Body of pancreas (tissue), 4 donors: ENCODE results near the gene KRTAP10-11. TPM values are rescaled to one million over a fixed set of nuclear protein-coding genes. Genes with fewer than 3 reads are reported as not detected.

Experiments used
- ATAC-seq: fragments of 150-250 bp; one replicate; pipeline ENCODE4 v1.9.1; 2016
- DNase-seq, 4 donors: peaks; one replicate each; pipeline ENCODE4 v3.0.0-alpha.2; 2019
- H3K27ac ChIP-seq, 4 donors: fragments of 200-600 bp; sonication (generic); 1 replicate in 3 of 4; 2 replicates in 1 of 4; pipeline versions ENCODE4 v1.5.1 to v1.6.1; 2016 to 2019; ENCODE audit warnings: mild to moderate bottlenecking in 1 of 4, mixed read lengths in 1 of 4, moderate library complexity in 1 of 4
- H3K27me3 ChIP-seq, 2 donors: fragments of 200-600 bp; sonication (generic); one replicate each; pipeline ENCODE4 v1.6.0; 2016; ENCODE audit warnings: mild to moderate bottlenecking in 1 of 2
- H3K36me3 ChIP-seq, 2 donors: fragments of 200-600 bp; sonication (generic); replicated peaks in 1 of 2; 2 replicates each; pipeline ENCODE4 v1.5.1; 2016; ENCODE audit warnings: low read depth in 2 of 2; ENCODE audit not compliant: insufficient read depth in 1 of 2
- H3K4me1 ChIP-seq: fragments of 200-600 bp; sonication (generic); one replicate; pipeline ENCODE4 v1.6.0; 2016
- H3K4me3 ChIP-seq, 2 donors: fragments of 200-600 bp; sonication (generic); 1 replicate in 1 of 2; 2 replicates in 1 of 2; pipeline ENCODE4 v1.5.1; 2016 to 2019
- H3K9me3 ChIP-seq, 3 donors: fragments of 200-600 bp; sonication (generic); 1 replicate in 2 of 3; 2 replicates in 1 of 3; pipeline ENCODE4 v1.5.1; 2016
- POLR2A ChIP-seq, 3 donors: fragments of 450-650 bp; IDR thresholded peaks; one replicate each; pipeline ENCODE4 v1.6.1; 2016; ENCODE audit warnings: antibody characterized with exemption in 3 of 3, mild to moderate bottlenecking in 2 of 3
- WGBS, 2 donors: methylation state at CpG; one replicate each; pipeline ENCODE4 v1.1.5; 2017; 5-methylcytosine and 5-hydroxymethylcytosine counted together
- intact Hi-C: fragments of 100-400 bp; cut with DNase I; formaldehyde crosslinking; loops from one replicate; pipeline ENCODE4 v1.15.1; 2023
- total RNA-seq, 2 donors: library from RNA; depleted of rRNA; stranded (reverse); fragments of >200 nt; gene quantifications; one replicate each; pipeline ENCODE4 v1.1.0, GENCODE V29; 2016
- TF ChIP-seq, protein P1 (sequence below), 7 experiments: fragments of 450-650 bp in 4 of 7; fragments of 200-600 bp in 3 of 7; sonication (generic) in 3 of 7; IDR thresholded peaks; one replicate each; pipeline ENCODE4 v1.5.1; 2016 to 2019; ENCODE audit warnings: antibody characterized with exemption in 7 of 7

Gene KRTAP10-11
- total RNA-seq, 2 donors from 2014 or later = not detected

DNA sequence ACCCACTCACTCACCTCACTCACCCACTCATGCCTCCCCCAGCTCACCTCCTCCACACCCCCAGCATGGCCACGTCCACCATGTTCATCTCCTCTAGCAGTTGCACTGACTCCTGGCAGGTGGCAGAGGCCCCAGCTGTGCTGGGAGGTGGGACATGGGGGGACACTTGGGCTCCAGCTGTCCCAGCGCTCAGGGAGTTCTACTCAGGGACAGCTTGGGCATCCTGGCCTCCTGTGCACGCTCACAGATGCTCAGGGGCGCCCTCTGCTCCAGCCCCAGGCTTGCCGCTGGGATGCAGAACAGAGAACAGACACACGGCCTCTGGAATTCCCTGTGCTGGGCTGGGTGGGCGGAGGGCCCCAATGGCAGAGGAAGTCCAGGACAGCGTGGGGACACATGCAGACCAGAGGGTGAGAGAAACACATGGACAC is 29.1 kb upstream of the KRTAP10-11 start:
- WGBS, 2 donors = 34 to 53% methylated on average over 4 to 8 of the region's 8 CpGs

DNA sequence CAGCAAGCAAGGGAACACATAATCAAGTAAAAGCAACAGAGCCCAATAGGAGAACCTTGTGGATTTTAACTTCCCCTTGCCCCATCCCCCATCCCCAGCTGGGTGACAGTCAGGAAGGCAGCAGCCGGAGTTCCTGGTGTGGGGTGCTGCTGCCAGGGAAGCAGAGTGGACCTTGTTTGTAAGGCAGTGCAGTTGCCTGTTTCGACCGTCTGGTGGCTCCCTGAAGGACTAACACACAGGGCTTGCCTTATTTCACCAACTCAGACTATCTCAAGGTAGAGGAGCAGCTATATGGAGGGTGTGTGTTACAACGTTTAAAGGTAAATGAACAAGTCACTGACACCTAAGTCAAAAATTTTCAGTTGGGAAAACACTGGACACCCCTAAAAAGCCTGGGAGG is 27.7 kb upstream of the KRTAP10-11 start:
- no peak overlapping the region for H3K4me3 ChIP-seq
- H3K36me3 ChIP-seq = no peaks in the 10 kb centered on the region
- intact Hi-C loops = no loop called here
- DNase-seq = peak in 2 of 4 donors; percentile 13 to 30
- peaks cover 0 to 12% (median 0%) of the 10 kb centered on the region in 3 donors for H3K9me3 ChIP-seq
- TF ChIP-seq POLR2A (IDR thresholded peaks at IDR 0.05) = no peak
- TF ChIP-seq, protein P1, sequence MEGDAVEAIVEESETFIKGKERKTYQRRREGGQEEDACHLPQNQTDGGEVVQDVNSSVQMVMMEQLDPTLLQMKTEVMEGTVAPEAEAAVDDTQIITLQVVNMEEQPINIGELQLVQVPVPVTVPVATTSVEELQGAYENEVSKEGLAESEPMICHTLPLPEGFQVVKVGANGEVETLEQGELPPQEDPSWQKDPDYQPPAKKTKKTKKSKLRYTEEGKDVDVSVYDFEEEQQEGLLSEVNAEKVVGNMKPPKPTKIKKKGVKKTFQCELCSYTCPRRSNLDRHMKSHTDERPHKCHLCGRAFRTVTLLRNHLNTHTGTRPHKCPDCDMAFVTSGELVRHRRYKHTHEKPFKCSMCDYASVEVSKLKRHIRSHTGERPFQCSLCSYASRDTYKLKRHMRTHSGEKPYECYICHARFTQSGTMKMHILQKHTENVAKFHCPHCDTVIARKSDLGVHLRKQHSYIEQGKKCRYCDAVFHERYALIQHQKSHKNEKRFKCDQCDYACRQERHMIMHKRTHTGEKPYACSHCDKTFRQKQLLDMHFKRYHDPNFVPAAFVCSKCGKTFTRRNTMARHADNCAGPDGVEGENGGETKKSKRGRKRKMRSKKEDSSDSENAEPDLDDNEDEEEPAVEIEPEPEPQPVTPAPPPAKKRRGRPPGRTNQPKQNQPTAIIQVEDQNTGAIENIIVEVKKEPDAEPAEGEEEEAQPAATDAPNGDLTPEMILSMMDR (IDR thresholded peaks at IDR 0.05) = peak in 1 of 7 experiments; percentile 12
- WGBS, 2 donors = 7 to 13% methylated on average over 4 of the region's 4 CpGs
- H3K27ac ChIP-seq = no peak overlapping the region
- no peak for ATAC-seq
- no peaks in the 10 kb centered on the region for H3K27me3 ChIP-seq
- no peaks in the 10 kb centered on the region for H3K4me1 ChIP-seq

More for the DNA sequence above, 29.1 kb upstream of the KRTAP10-11 start:
- DNase-seq = no peak
- H3K27ac ChIP-seq = no peak overlapping the region
- ATAC-seq = no peak
- H3K36me3 ChIP-seq = no peaks in the 10 kb centered on the region
- TF ChIP-seq POLR2A (IDR thresholded peaks at IDR 0.05) = no peak
- TF ChIP-seq, protein P1 (IDR thresholded peaks at IDR 0.05) = no peak
- no peaks in the 10 kb centered on the region for H3K4me1 ChIP-seq
- no peaks in the 10 kb centered on the region for H3K27me3 ChIP-seq
- intact Hi-C loops = no loop called here
- no peak overlapping the region for H3K4me3 ChIP-seq
- no peaks in the 10 kb centered on the region for H3K9me3 ChIP-seq

DNA sequence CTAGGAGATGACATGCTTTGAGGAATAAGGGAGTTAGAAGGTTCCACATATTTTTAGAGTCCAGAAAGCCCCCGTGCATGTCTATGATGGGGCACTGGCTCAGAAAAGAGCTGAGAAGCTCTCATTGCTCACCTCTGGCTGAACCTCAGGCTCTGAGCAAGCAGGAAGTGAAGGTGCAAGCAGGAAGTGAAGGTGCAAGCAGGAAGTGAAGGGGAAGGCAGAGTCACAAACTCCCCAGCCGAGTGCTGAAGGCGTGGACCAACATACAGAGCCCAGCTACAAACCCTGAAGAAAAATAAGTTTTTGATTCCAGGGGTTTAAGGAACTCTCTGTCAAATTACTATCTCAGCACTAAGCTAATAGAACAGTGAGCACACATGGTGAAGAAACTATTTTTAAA is 27.3 kb upstream of the KRTAP10-11 start:
- Histone ChIP-seq H3K27ac (no peak overlapping the region), H3K36me3 (no peaks in the 10 kb centered on the region), H3K9me3 (peaks cover 0 to 14% (median 0%) of the 10 kb centered on the region in 3 donors), H3K27me3 (no peaks in the 10 kb centered on the region), H3K4me3 (no peak overlapping the region), H3K4me1 (no peaks in the 10 kb centered on the region)
- DNase-seq = no peak
- intact Hi-C loops = no loop called here
- 60 to 64% methylated on average over 3 of the region's 3 CpGs for WGBS, 2 donors
- ATAC-seq = no peak
- TF ChIP-seq POLR2A (IDR thresholded peaks at IDR 0.05) = no peak
- TF ChIP-seq, protein P1 (IDR thresholded peaks at IDR 0.05) = no peak

DNA sequence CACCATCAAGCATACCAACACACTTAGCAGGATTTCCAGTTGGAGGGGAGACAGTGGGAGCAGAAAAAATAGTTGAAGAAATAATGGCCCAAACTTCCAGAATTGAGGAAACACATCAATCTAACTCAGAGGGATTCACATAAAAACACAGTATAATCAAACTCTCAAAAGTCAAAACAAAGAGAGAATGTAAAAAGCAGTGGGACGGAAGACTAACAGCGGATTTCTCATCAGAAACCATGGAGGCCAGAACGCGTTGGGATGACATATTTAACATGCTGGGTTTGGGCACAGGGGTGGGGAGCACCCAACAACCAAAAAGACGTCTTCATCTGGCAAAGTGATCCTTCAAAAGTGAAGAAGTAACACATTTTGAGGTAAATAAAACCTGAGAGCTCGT is 26.3 kb upstream of the KRTAP10-11 start:
- Histone ChIP-seq H3K36me3 (no peaks in the 10 kb centered on the region), H3K4me1 (no peaks in the 10 kb centered on the region), H3K4me3 (no peak overlapping the region), H3K27ac (no peak overlapping the region), H3K27me3 (no peaks in the 10 kb centered on the region), H3K9me3 (peaks cover 0 to 14% (median 0%) of the 10 kb centered on the region in 3 donors)
- no peak for ATAC-seq
- 79 to 80% methylated on average over 6 of the region's 6 CpGs for WGBS, 2 donors
- intact Hi-C loops = no loop called here
- no peak for DNase-seq
- TF ChIP-seq, protein P1 (IDR thresholded peaks at IDR 0.05) = no peak
- no peak for TF ChIP-seq POLR2A (IDR thresholded peaks at IDR 0.05)

DNA sequence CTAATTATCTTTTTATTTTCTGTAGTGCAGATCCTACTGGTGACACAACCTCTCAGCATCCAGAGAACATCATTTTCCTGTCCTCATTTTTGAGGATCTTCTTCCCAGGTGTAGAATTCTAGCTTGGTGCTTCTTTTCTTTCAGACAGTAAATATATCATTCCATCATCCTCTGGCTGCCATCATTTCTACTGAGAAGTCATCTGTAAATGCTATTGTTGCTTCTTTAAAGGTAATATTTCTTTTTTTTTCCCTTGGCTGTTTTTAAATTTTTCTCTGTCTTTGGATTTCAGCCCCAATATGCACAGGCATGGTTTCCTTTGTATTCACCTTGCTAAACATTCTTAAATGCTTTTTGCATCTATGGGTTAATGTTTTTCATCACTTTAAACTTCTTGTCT is 22.6 kb upstream of the KRTAP10-11 start:
- Histone ChIP-seq H3K27me3 (no peaks in the 10 kb centered on the region), H3K9me3 (peaks cover 0 to 14% (median 0%) of the 10 kb centered on the region in 3 donors), H3K36me3 (no peaks in the 10 kb centered on the region), H3K27ac (no peak overlapping the region), H3K4me3 (no peak overlapping the region), H3K4me1 (no peaks in the 10 kb centered on the region)
- intact Hi-C loops = no loop called here
- DNase-seq = no peak
- no peak for ATAC-seq
- no peak for TF ChIP-seq POLR2A (IDR thresholded peaks at IDR 0.05)
- TF ChIP-seq, protein P1 (IDR thresholded peaks at IDR 0.05) = no peak
